NB4 (cell line): Measurements from ENCODE around the gene FICD.

Experiments used
- MYC ChIP-seq: IDR thresholded peaks from 2 replicates; pipeline ENCODE4 v1.6.1; 2011; ENCODE audit warnings: low read depth, low read length
- POLR2A ChIP-seq: IDR thresholded peaks from 2 replicates; pipeline ENCODE4 v1.6.1; 2011; ENCODE audit warnings: mild to moderate bottlenecking; ENCODE audit not compliant: insufficient read length; ENCODE audit errors: extremely low read depth
- TF ChIP-seq, protein P1 (sequence below): IDR thresholded peaks from one replicate; pipeline ENCODE4 v1.5.1; 2012; ENCODE audit warnings: low read depth, low read length

DNA sequence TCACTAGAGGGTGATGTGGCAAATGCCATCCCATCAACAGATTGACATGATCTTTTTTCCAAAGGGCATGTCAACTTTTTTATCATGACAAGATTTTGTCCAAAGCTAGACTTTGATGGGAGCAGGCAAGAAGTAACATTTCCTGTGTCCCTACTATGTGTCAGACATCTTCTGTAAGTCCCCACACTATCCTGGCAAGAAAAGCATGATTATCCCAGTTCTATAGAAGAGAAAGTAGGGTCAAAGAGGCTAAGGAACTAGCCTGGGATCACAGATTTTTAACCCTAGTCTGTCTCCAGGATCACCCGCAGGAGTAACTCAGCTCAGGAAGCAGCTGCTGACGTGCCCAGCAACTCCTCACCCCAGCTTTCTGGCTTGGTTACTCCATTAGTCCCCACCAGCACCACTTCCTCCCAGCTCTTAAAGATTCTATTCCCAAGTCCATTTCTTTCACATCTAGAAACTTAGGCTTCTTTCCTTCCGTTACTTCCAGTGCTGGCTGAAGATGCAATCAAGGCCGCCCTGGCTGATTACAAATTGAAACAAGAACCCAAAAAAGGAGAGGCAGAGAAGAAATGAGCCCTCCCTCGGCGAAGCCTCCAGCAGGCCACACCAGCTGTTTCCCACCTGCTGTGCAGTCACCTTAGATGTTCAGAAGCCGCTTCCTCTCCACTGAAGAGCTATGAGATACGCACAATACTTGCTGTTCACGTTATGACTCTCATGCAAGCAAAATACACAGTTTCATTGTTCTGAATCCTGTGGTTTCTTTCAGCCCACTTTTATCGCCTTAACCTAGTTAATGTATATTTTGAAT lies 53.5 kb downstream of the FICD start:
- TF ChIP-seq POLR2A: no peak
- TF ChIP-seq, protein P1, sequence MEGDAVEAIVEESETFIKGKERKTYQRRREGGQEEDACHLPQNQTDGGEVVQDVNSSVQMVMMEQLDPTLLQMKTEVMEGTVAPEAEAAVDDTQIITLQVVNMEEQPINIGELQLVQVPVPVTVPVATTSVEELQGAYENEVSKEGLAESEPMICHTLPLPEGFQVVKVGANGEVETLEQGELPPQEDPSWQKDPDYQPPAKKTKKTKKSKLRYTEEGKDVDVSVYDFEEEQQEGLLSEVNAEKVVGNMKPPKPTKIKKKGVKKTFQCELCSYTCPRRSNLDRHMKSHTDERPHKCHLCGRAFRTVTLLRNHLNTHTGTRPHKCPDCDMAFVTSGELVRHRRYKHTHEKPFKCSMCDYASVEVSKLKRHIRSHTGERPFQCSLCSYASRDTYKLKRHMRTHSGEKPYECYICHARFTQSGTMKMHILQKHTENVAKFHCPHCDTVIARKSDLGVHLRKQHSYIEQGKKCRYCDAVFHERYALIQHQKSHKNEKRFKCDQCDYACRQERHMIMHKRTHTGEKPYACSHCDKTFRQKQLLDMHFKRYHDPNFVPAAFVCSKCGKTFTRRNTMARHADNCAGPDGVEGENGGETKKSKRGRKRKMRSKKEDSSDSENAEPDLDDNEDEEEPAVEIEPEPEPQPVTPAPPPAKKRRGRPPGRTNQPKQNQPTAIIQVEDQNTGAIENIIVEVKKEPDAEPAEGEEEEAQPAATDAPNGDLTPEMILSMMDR: no peak
- no peak for TF ChIP-seq MYC
